IPS-20b (cell line): ENCODE results near the gene LGALS7.
A peak's percentile ranks its signal among the peaks of the same experiment; 100 is the strongest.
"Not testable (repeated sequence)": the region's sequence is repeated elsewhere in the genome, so short reads cannot be mapped to it uniquely, and the experiment has no call there.

Experiments
- H3K27ac ChIP-seq: one replicate; pipeline ENCODE4 v1.5.1; 2013; ENCODE audit warnings: low read length
- H3K27me3 ChIP-seq: 2 replicates; pipeline ENCODE4 v1.6.1; 2013; ENCODE audit warnings: mild to moderate bottlenecking, low read length, inconsistent platforms; ENCODE audit not compliant: insufficient read depth
- H3K36me3 ChIP-seq: 2 replicates; pipeline ENCODE4 v1.6.1; 2013; ENCODE audit warnings: low read depth, mild to moderate bottlenecking, inconsistent platforms, low read length, moderate library complexity; ENCODE audit not compliant: insufficient read depth
- H3K4me1 ChIP-seq: 2 replicates; pipeline ENCODE4 v1.6.1; 2013; ENCODE audit warnings: mild to moderate bottlenecking, control low read depth, inconsistent platforms, low read length, moderate library complexity; ENCODE audit not compliant: insufficient read depth
- H3K4me3 ChIP-seq: 2 replicates; pipeline ENCODE4 v1.5.1; 2013; ENCODE audit warnings: mild to moderate bottlenecking, low read length, inconsistent platforms
- H3K9ac ChIP-seq: 2 replicates; pipeline ENCODE4 v1.6.1; 2013; ENCODE audit warnings: low read depth, mild to moderate bottlenecking, inconsistent platforms, low read length, moderate library complexity
- H3K9me3 ChIP-seq: 2 replicates; pipeline ENCODE4 v1.6.1; 2013; ENCODE audit warnings: mild to moderate bottlenecking, low read depth, low read length, inconsistent platforms; ENCODE audit not compliant: insufficient read depth

LGALS7 gene

GRCh38 chr19:38795549-38795948, 22.2 kb upstream of the LGALS7 start:
- Histone ChIP-seq H3K4me1 (no peaks in the 10 kb centered on the region), H3K27me3 (peaks cover 12% of the 10 kb centered on the region; the same call in 1 of the 2 replicates), H3K4me3 (no peak overlapping the region), H3K36me3 (no peaks in the 10 kb centered on the region), H3K27ac (no peak overlapping the region), H3K9ac (no peak overlapping the region), H3K9me3 (no peaks in the 10 kb centered on the region)

DNA sequence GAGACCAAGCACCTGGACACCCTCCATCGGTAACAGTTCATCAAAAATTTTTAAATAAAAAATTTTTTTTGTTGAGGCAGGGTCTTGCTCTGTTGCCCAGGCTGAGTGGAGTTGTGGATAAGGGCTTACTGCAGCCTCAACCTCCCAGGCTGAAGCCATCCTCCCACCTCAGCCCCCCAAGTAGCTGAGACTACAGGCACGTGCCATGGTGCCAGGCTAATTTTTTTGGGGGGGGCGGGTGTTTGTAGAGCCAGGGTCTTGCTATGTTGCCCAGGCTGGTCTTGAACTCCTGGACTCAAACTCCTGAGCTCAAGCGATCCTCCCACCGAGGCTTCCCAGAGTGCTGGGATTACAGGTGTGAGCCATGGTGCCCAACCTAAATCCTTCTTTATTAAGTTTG, 20.4 kb upstream of the LGALS7 start:
- Histone ChIP-seq H3K9ac (no peak overlapping the region), H3K4me3 (no peak overlapping the region), H3K27ac (no peak overlapping the region), H3K36me3 (no peaks in the 10 kb centered on the region), H3K4me1 (no peaks in the 10 kb centered on the region), H3K27me3 (peaks cover 12% of the 10 kb centered on the region; the same call in 1 of the 2 replicates), H3K9me3 (no peaks in the 10 kb centered on the region)

DNA sequence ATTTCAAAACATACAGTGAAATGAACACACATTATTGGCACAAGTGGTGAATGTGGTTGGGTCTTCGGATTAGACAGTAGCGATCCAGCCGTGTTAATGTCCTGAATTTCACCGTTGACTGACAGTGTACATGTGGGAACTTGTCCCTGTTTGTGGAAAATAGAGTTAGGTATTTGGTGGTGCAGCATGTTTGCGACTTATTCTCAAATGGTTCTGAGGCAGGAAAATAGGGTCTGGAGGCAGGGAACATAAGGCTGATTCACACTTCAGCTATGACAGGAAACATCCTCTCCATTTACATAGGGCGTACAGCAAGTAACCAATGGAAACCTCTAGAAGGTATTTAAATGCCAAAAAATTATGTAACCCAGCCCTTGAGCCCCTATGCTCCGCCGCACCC, 19.9 kb upstream of the LGALS7 start:
- Histone ChIP-seq H3K9ac (no peak overlapping the region), H3K9me3 (no peaks in the 10 kb centered on the region), H3K27ac (no peak overlapping the region), H3K4me3 (no peak overlapping the region; the same call in 1 of the 2 replicates), H3K27me3 (peaks cover 12% of the 10 kb centered on the region; the same call in 1 of the 2 replicates), H3K36me3 (no peaks in the 10 kb centered on the region), H3K4me1 (no peaks in the 10 kb centered on the region)

GRCh38 chr19:38792250-38793111, 19.2 kb upstream of the LGALS7 start:
- H3K4me3 ChIP-seq, result no peak overlapping the region; the same call in 1 of the 2 replicates
- no peak overlapping the region for H3K27ac ChIP-seq
- no peaks in the 10 kb centered on the region for H3K9me3 ChIP-seq
- peaks cover 12% of the 10 kb centered on the region; the same call in 1 of the 2 replicates for H3K27me3 ChIP-seq
- H3K9ac ChIP-seq, result no peak overlapping the region
- no peaks in the 10 kb centered on the region for H3K4me1 ChIP-seq
- no peaks in the 10 kb centered on the region for H3K36me3 ChIP-seq

GRCh38 chr19:38791451-38792064, 18.2 kb upstream of the LGALS7 start:
- not testable (repeated sequence) for H3K4me1 ChIP-seq, H3K9me3 ChIP-seq, H3K36me3 ChIP-seq, H3K9ac ChIP-seq, H3K27ac ChIP-seq
- H3K4me3 ChIP-seq, result peak overlapping the region; percentile 42; the same call in 1 of the 2 replicates
- peaks cover 12% of the 10 kb centered on the region; the same call in 1 of the 2 replicates for H3K27me3 ChIP-seq

DNA sequence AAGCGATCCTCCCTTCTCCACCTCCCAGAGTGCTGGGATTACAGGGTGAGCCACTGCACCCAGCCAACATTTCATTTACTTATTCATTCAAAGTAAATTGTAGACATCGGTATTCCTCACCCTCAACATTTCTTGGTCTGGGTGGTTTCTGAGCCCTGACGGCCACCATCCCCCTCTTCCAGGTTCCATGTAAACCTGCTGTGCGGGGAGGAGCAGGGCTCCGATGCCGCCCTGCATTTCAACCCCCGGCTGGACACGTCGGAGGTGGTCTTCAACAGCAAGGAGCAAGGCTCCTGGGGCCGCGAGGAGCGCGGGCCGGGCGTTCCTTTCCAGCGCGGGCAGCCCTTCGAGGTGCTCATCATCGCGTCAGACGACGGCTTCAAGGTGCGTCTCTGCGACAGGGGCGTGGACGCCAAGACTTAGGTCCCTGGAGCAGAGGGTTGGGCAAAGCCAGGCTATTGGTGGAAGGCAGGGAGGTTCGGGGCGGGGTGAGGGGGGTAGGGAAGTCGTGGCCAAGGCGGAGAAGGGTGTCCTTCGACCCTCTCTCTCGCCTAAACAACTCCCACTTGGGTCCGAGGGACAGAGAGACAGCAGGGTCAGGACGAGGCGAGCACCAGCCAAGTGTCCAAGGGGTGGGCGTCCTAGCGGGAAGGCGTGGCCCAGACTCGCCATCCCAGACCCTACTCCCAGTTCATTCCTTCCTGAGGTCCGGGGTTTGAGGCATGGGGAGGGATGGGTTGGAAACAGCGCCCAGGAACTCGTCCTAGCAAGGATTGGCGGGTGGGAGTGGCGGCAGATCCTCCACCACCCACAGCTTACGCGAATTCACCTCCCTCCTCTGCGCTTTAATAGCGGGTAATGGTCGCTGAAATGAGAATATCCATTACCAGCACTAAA, 17.4 kb upstream of the LGALS7 start:
- not testable (repeated sequence) for H3K36me3 ChIP-seq, H3K9ac ChIP-seq, H3K27ac ChIP-seq, H3K9me3 ChIP-seq, H3K4me1 ChIP-seq
- Histone ChIP-seq H3K27me3 (peaks cover 12% of the 10 kb centered on the region; the same call in 1 of the 2 replicates), H3K4me3 (peak overlapping the region; percentile 42; the same call in 1 of the 2 replicates)

- no peak within 1 kb of the TSS for H3K4me3 ChIP-seq
- no peaks in the 10 kb centered on the region for H3K9me3 ChIP-seq
- peaks cover 12% of the 10 kb centered on the region; the same call in 1 of the 2 replicates for H3K27me3 ChIP-seq
- H3K36me3 ChIP-seq, result no peaks in the 10 kb centered on the region
- no peak within 1 kb of the TSS for H3K9ac ChIP-seq
- no peaks in the 10 kb centered on the region for H3K4me1 ChIP-seq
- no peak within 1 kb of the TSS for H3K27ac ChIP-seq
Observed at GRCh38 chr19:38788478-38789243, 15.3 kb upstream of the LGALS7 start, which contains the start of gene LGALS7B. LGALS7B (plus strand) TSS chr19:38789200; CDS start chr19:38789227, 27 bp downstream.

GRCh38 chr19:38786572-38787265, 13.4 kb upstream of the LGALS7 start:
- H3K4me1 ChIP-seq, result no peaks in the 10 kb centered on the region
- H3K27me3 ChIP-seq, result no peaks in the 10 kb centered on the region; the same call in 1 of the 2 replicates
- no peak overlapping the region for H3K9ac ChIP-seq
- H3K4me3 ChIP-seq, result no peak overlapping the region
- H3K36me3 ChIP-seq, result no peaks in the 10 kb centered on the region
- no peak overlapping the region for H3K27ac ChIP-seq
- H3K9me3 ChIP-seq, result no peaks in the 10 kb centered on the region

- not testable (repeated sequence) for H3K9ac ChIP-seq, H3K4me3 ChIP-seq, H3K36me3 ChIP-seq, H3K27ac ChIP-seq, H3K4me1 ChIP-seq, H3K27me3 ChIP-seq, H3K9me3 ChIP-seq
Observed at GRCh38 chr19:38786061-38786460, 12.7 kb upstream of the LGALS7 start.

GRCh38 chr19:38785187-38785699, 11.9 kb upstream of the LGALS7 start:
- no peak overlapping the region for H3K4me3 ChIP-seq
- no peak overlapping the region for H3K27ac ChIP-seq
- no peaks in the 10 kb centered on the region for H3K4me1 ChIP-seq
- no peaks in the 10 kb centered on the region for H3K9me3 ChIP-seq
- no peaks in the 10 kb centered on the region; the same call in 1 of the 2 replicates for H3K27me3 ChIP-seq
- H3K9ac ChIP-seq, result no peak overlapping the region
- H3K36me3 ChIP-seq, result no peaks in the 10 kb centered on the region
